Measurements from ENCODE around the gene LPCAT1.

Gene LPCAT1

GRCh38 chr5:1474866-1475543, 48.8 kb downstream of the LPCAT1 start:
- TF ChIP-seq ZFX (IDR thresholded peaks at IDR 0.05) (no peak), CTCF (conservative IDR thresholded peaks at IDR 0.05) (no peak)
- H3K27ac ChIP-seq: no peak overlapping the region

DNA sequence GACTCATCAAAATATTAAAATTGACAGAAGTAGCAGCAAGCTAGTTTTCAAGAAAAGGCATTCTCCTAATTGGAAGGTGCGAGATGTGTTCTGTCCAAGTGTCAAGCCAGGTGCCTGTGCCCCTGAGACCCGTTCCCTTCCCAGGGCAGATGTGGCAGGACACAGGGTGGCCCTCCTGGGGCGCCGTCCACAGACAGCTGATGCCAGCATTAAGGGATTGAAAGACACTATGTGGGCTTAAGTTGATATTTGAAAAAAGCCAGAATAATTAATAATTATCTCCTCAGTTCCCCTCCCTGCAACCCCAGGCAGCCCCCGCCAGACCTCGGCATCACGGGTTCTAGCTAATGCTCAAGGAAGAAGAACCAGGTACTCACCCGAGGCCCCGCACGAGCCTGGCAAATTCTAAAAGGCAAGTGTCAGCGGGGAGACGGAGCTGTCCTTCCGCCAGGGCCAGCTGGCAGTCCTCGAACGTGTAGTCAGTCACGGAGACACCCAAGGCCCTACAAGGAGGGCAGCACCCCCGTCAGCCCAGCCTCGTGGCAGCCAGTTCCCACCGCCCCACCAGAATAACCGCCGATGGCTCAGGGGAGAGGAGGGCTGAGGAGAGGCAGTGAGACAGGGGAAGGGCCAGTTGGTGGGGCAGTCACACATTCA, 49.4 kb downstream of the LPCAT1 start:
- TF ChIP-seq ZFX (IDR thresholded peaks at IDR 0.05) (no peak), CTCF (conservative IDR thresholded peaks at IDR 0.05) (no peak)

DNA sequence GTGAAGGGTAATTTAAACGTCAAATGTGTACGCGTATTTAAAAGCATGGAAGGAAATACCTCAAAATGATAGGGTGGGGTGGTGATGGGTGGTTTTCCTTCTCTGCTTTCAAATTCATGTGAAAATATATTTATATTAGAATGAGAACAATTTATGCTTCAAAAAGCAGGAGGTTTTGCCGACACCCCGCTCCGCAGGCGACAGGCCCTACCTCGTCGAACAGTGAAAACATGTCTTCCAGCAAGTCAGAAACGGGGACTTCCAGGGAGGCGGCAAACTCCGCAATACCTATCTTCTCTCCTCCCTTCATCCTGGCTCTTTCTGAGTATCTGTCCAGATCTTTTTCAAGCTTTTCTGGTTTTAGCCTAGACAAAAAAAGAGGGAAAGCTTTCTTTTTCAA, 50.0 kb downstream of the LPCAT1 start:
- H3K27ac ChIP-seq: no peak overlapping the region
- TF ChIP-seq ZFX (IDR thresholded peaks at IDR 0.05) (no peak), CTCF (conservative IDR thresholded peaks at IDR 0.05) (no peak)

More for the DNA sequence above, 49.4 kb downstream of the LPCAT1 start:
- H3K27ac ChIP-seq: no peak overlapping the region

DNA sequence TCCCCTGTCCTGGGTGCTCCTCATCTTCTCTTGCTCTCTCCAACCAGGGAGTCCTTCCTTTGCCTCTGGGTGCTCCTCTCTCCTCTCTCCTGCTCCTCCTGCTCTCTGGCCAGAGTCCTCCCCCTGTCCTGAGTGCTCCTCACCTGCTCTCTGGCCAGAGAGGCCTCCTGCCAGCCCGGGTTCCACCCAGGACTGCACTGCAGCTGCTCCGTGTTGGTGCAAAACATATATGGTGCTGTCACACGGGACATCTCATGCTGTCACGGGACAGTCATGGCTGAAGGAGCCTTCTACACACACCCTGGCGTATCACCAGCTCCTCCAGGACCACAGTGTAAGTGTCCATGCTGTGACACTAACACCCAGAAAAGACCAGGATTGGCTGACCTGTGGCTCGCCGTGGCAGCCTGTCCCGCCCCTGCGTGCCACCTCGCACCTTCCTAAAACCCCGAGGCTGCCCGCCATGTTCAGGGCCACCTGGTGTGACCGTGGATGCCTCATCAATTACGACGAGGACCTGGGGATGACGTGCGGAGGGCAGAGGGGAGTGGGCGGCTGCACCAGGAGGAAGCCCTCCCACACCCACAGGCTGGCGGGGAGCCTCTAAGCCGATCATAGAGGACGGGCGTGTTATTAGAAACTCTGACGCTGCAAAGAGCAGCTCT, 50.7 kb downstream of the LPCAT1 start:
- TF ChIP-seq CTCF (conservative IDR thresholded peaks at IDR 0.05) (no peak), ZFX (IDR thresholded peaks at IDR 0.05) (no peak)
- H3K27ac ChIP-seq: no peak overlapping the region

DNA sequence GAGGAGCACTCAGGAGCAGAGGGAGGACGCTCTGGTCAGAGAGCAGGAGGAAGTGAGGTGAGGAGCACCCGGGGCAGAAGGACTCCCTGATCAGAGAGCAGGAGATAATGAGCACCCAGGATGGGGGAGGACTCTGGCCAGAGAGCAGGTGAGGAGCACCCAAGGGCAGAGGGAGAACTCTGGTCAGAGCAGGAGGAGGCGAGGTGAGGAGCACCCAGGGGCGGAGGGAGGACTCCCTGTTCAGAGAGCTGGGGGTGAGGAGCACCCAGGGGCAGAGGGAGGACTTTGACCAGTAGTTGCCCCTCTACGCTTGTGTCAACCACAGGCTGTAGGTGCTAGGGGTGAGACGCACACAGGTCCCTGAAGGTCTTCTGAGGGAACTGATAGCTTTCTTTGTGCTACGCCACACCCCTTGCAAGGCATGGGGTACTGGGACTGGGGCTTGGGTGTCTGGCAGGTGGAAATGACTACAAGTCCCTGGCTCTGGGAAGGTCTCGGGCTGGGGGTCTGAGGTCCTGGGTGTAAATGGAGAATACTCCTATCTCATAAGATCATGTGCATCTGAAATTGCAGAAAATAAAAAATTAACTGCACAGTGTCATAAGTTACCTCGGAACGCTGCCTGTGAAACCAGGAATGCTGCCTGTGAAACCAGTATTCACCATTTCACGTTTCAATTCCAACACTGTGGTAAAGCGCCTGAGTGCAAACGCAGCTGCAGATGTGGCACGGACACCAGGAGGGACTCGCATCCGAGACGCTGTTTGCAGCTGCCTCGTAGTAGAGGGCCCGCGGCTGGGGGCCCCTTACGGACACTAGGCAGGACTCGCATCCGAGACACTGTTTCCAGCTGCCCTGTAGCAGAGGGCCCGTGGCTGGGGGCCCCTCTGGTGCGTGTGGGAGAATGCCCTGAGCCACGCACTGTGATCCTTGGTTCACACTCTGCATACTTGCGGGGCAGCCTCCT, 51.5 kb downstream of the LPCAT1 start:
- no peak overlapping the region for H3K27ac ChIP-seq
- no peak for TF ChIP-seq CTCF (conservative IDR thresholded peaks at IDR 0.05)
- no peak for TF ChIP-seq ZFX (IDR thresholded peaks at IDR 0.05)

DNA sequence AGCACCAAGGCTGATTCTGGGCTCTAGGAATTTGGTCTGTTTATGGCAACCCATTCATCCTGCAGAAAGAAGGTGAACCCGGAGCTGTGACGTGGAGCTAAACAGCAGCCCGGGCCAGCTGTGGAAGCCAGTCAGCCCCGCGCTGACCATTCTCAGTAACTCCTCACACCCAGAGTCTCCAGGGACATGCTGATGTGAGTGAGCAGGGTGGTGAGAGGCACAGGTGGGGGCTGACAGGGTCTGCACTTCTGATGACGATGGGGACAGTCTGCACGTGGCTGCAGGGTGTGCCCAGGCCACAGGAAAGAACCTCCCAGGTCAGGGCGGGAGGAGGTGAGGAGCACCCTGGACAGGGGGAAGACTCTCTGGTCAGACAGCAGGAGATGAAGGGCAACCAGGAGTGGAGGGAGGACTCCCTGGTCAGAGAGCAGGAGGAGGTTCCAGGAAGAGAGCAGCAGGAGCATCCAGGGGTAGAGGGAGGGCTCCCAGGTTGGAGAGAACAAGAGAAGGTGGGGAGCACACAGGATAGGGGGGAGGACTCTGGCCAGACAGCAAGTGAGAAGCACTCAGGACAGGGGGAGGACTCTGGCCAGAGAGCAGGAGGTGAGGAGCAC, 52.4 kb downstream of the LPCAT1 start:
- no peak overlapping the region for H3K27ac ChIP-seq
- TF ChIP-seq ZFX (IDR thresholded peaks at IDR 0.05) (no peak), CTCF (conservative IDR thresholded peaks at IDR 0.05) (no peak)

Data from C4-2B (cell line).